Right lobe of liver (tissue), 6 donors: Measurements from ENCODE around the gene RIT1. TPM values are rescaled to one million over a fixed set of nuclear protein-coding genes. Genes with fewer than 3 reads are reported as not detected.

Experiments used
- ATAC-seq, 4 donors: fragments of 200-7000 bp; cut with Tn5 transposase; one replicate each; pipeline ENCODE4 v1.9.1; 2020; ENCODE audit warnings: mild to moderate bottlenecking in 4 of 4, moderate library complexity in 4 of 4
- DNase-seq, 3 donors: peaks; one replicate each; pipeline ENCODE4 v3.0.0-alpha.2; 2020
- H3K27ac ChIP-seq, 3 donors: fragments of 200-600 bp; one replicate each; pipeline ENCODE4 v1.8.0; 2022
- H3K27me3 ChIP-seq, 2 donors: fragments of 200-600 bp; one replicate each; pipeline ENCODE4 v1.8.0; 2022
- H3K36me3 ChIP-seq, 4 donors: fragments of 200-600 bp; sonication (generic) in 1 of 4; one replicate each; pipeline versions ENCODE4 v1.5.1 to v1.8.0; 2017 to 2022; ENCODE audit warnings: control low read depth in 1 of 4
- H3K4me1 ChIP-seq, 4 donors: fragments of 200-600 bp; sonication (generic) in 1 of 4; one replicate each; pipeline versions ENCODE4 v1.5.1 to v1.8.0; 2017 to 2022; ENCODE audit warnings: control low read depth in 1 of 4
- H3K4me3 ChIP-seq, 3 donors: fragments of 200-600 bp; one replicate each; pipeline ENCODE4 v1.8.0; 2022
- H3K9me3 ChIP-seq, 4 donors: fragments of 200-600 bp; sonication (generic) in 1 of 4; one replicate each; pipeline versions ENCODE4 v1.5.1 to v1.8.0; 2017 to 2022; ENCODE audit warnings: control low read depth in 1 of 4
- POLR2A ChIP-seq: fragments of 450-650 bp; IDR thresholded peaks from one replicate; pipeline ENCODE4 v1.6.1; 2017; ENCODE audit warnings: antibody characterized with exemption, mild to moderate bottlenecking
- WGBS: methylation state at CpG from one replicate; pipeline ENCODE4 v1.1.6; 2018; ENCODE audit warnings: low coverage, low lambda C conversion rate; ENCODE audit not compliant: insufficient coverage; ENCODE audit errors: missing lambda C conversion rate; 5-methylcytosine and 5-hydroxymethylcytosine counted together
- intact Hi-C, 2 donors: fragments of 100-400 bp; cut with DNase I; formaldehyde crosslinking; loops; one replicate each; pipeline versions ENCODE4 v1.11.2 to v1.14.1; 2022
- total RNA-seq, 6 experiments: library from RNA; depleted of rRNA in 2 of 6; stranded (reverse); fragments of >200 nt in 2 of 6; fragmentation: NEBNext Ultra II Directional in 3 of 6; extraction: Animal tissue kit (Norgen Biotek cat#: 25700) in 3 of 6; gene quantifications; one replicate each; pipeline versions ENCODE4 v1.1.0 to v1.2.4, GENCODE V29; 2016 to 2023
- TF ChIP-seq, protein P1 (sequence below), 4 donors: fragments of 200-600 bp in 3 of 4; fragments of 450-650 bp in 1 of 4; IDR thresholded peaks; one replicate each; pipeline versions ENCODE4 v1.5.1 to v1.8.0; 2016 to 2022; ENCODE audit warnings: antibody characterized with exemption in 4 of 4, mild to moderate bottlenecking in 2 of 4
- donor health status: DM: no; HTN: yes; CAD: no.
- donor health status: DM: no; HTN: no; CAD: no.
- donor health status: DM: no; HTN: no; CAD: no.
- donor health status: DM: no; HTN: yes; CAD: no.
- donor health status: DM: no; HTN: yes; CAD: no.

The RIT1 gene
- total RNA-seq, 6 experiments from 2014 or later: 4.9 to 28.3 (median 11.3) TPM

GRCh38 chr1:155860970-155861510 is 50.1 kb downstream of the RIT1 start:
- Histone ChIP-seq H3K36me3 (no peaks in the 10 kb centered on the region), H3K4me1 (peaks cover 0 to 16% (median 6%) of the 10 kb centered on the region in 4 donors), H3K4me3 (no peak overlapping the region), H3K27ac (peak overlapping the region; percentile 12 to 47 (median 38)), H3K9me3 (no peaks in the 10 kb centered on the region), H3K27me3 (no peaks in the 10 kb centered on the region)
- 49% methylated on average over 2 of the region's 2 CpGs for WGBS
- intact Hi-C loops: no loop called here
- ATAC-seq (no peak), DNase-seq (no peak)
- no peak for TF ChIP-seq POLR2A

GRCh38 chr1:155859881-155860871 is 51.0 kb downstream of the RIT1 start:
- Histone ChIP-seq H3K4me3 (peak overlapping the region in 2 of 3 donors; percentile 3 to 58), H3K27me3 (no peaks in the 10 kb centered on the region), H3K4me1 (peaks cover 0 to 21% (median 8%) of the 10 kb centered on the region in 4 donors), H3K27ac (peak overlapping the region; percentile 12 to 47 (median 38)), H3K9me3 (no peaks in the 10 kb centered on the region), H3K36me3 (no peaks in the 10 kb centered on the region)
- TF ChIP-seq, protein P1, sequence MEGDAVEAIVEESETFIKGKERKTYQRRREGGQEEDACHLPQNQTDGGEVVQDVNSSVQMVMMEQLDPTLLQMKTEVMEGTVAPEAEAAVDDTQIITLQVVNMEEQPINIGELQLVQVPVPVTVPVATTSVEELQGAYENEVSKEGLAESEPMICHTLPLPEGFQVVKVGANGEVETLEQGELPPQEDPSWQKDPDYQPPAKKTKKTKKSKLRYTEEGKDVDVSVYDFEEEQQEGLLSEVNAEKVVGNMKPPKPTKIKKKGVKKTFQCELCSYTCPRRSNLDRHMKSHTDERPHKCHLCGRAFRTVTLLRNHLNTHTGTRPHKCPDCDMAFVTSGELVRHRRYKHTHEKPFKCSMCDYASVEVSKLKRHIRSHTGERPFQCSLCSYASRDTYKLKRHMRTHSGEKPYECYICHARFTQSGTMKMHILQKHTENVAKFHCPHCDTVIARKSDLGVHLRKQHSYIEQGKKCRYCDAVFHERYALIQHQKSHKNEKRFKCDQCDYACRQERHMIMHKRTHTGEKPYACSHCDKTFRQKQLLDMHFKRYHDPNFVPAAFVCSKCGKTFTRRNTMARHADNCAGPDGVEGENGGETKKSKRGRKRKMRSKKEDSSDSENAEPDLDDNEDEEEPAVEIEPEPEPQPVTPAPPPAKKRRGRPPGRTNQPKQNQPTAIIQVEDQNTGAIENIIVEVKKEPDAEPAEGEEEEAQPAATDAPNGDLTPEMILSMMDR (IDR thresholded peaks at IDR 0.05): no peak
- TF ChIP-seq POLR2A: no peak
- 4% methylated on average over 23 of the region's 35 CpGs for WGBS
- peak in 1 of 4 donors; percentile 1 for ATAC-seq
- peak; percentile 55 to 61 (median 59) for DNase-seq
- intact Hi-C loops: no loop called here

DNA sequence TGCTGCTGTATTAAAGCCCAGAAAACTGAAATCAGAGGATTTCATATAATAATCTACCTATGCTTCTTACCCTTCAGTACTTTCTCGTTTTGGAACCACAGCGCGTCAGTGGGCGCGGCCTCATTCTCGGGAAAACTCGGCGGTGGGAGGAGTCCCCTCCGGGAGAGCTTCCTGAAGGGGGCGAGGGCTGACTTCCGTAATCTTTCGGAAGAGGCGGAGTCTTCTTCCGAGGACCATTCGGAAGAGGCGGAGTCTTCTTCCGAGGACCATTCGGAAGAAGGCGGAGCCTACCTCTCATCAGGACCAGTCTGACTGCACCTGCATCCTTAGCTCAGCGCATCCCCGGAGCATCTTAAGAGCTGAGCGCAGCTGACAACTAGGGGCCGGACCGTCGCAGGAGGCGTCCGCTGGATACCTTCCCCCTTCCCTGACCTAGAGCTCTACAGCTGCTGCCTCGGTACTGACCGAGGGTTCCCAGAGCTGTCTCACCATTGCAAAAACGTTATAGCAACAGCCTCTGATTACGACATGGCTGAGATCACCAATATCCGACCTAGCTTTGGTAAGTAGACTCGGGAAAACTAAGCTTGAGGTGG is 51.8 kb downstream of the RIT1 start, which contains the start of gene SYT11:
TSS of gene SYT11 (plus strand) at position 334 of the 596 bp plus-strand sequence. CDS start at position 529, 195 bp downstream.
- Histone ChIP-seq H3K4me1 (peaks cover 0 to 21% (median 8%) of the 10 kb centered on the region in 4 donors), H3K4me3 (peak within 1 kb of the TSS; percentile 43 to 58 (median 45)), H3K27ac (peak within 1 kb of the TSS; percentile 58 to 89 (median 61)), H3K9me3 (no peaks in the 10 kb centered on the region), H3K36me3 (peaks cover 0 to 4% (median 0%) of the 10 kb centered on the region in 4 donors), H3K27me3 (no peaks in the 10 kb centered on the region)
- WGBS: under 1% methylated on average over 31 of the region's 33 CpGs
- intact Hi-C loops: no loop called here
- ATAC-seq: peak; percentile 92 to 96 (median 93)
- peak; percentile 95 to 97 (median 95) for DNase-seq
- TF ChIP-seq, protein P1 (IDR thresholded peaks at IDR 0.05): peak in 2 of 4 donors; percentile 5 to 23
- no peak for TF ChIP-seq POLR2A

DNA sequence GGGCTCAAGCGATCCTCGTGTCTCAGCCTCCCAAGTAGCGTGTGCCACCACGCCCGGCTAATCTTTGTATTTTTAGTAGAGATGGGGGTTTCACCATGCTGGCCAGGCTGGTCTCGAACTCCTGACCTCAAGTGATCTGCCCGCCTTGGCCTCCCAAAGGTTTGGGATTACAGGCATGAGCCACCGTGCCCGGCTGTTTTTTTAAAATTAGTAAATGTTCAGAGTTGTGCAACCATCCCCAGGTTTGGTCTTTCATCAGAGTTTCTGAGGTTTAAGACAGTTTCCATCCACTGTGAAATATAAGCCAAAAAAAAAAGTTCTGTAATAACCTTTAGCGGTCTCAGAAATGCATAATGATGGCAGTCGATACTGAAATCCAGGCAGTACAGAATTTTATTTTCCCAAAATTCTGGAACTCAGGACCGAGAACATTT is 52.3 kb downstream of the RIT1 start:
- intact Hi-C loops: no loop called here
- H3K27ac ChIP-seq: peak overlapping the region; percentile 58 to 89 (median 61)
- WGBS: 12% methylated on average over 10 of the region's 12 CpGs
- peaks cover 0 to 6% (median 0%) of the 10 kb centered on the region in 4 donors for H3K36me3 ChIP-seq
- peak overlapping the region; percentile 43 to 58 (median 45) for H3K4me3 ChIP-seq
- peak in 1 of 3 donors; percentile 23 for DNase-seq
- H3K27me3 ChIP-seq: no peaks in the 10 kb centered on the region
- H3K4me1 ChIP-seq: peaks cover 0 to 21% (median 8%) of the 10 kb centered on the region in 4 donors
- ATAC-seq: peak; percentile 2 to 19 (median 10)
- TF ChIP-seq, protein P1 (IDR thresholded peaks at IDR 0.05): no peak
- TF ChIP-seq POLR2A: no peak
- H3K9me3 ChIP-seq: no peaks in the 10 kb centered on the region
